Fibroblast of villous mesenchyme (primary cell): ENCODE data around the gene PPP6R2. TPM values are rescaled to one million over a fixed set of nuclear protein-coding genes. Genes with fewer than 3 reads are reported as not detected.

Experiments used
- DNase-seq: peaks from one replicate; pipeline ENCODE4 v3.0.0-alpha.2; 2010; ENCODE audit warnings: low read depth
- H3K4me3 ChIP-seq: 2 replicates; pipeline ENCODE4 v1.5.1; 2011; ENCODE audit warnings: low read depth, mild to moderate bottlenecking, low read length
- CTCF ChIP-seq: IDR thresholded peaks from 2 replicates; pipeline ENCODE4 v1.5.1; 2012; ENCODE audit warnings: low read depth, mild to moderate bottlenecking, low read length; ENCODE audit not compliant: insufficient read depth
- total RNA-seq: library from RNA; depleted of rRNA; stranded (reverse); fragments of >200 nt; gene quantifications from 2 replicates; pipeline ENCODE4 v1.2.3, GENCODE V29; 2012

The PPP6R2 gene
- total RNA-seq, 1 donor = 54.0 TPM

DNA sequence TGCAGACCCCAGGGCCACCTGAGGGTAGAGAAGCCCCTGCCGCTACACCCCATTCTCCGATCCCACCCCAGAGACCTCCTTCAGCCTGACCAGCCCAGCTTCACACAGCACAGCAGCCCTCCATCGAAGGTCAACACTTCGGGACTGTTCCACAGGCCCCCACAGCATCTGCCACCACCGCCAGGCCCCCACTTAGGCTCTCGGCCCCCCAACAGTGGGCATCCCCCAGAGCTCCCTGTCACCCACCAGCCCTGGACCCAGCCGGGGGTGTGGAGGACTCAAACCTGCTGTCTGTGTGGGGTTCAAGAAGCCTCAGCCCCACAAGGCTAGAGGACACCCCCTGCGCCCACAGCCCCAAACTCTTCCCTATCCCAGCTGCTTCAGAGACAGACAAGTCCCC, 125.5 kb downstream of the PPP6R2 start:
- H3K4me3 ChIP-seq = no peak overlapping the region
- no peak for DNase-seq
- TF ChIP-seq CTCF = no peak

- DNase-seq = peak; percentile 31
- TF ChIP-seq CTCF = no peak
Measured at GRCh38 chr22:50469377-50470305, 126.5 kb downstream of the PPP6R2 start.

DNA sequence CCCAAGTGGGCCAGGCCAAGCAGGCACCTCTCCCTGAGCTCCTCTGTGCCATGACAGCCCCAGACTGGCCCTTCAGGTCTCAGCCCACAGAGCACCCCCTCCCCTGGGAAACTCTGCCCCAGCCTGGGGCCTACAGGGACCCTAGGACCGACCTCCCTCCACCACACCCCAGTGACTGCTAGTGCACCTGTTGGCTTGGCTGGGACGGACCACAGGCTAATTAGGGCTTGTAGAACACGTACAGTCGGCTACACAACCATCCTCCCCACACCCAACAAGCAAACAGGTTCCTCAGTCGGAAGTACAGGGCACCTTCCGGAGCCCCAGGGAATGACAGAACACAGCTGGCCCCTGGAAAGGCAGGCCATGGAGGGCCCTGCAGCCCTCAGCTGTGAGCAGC, 127.4 kb downstream of the PPP6R2 start:
- TF ChIP-seq CTCF = no peak
- H3K4me3 ChIP-seq = no peak overlapping the region
- no peak for DNase-seq

More at GRCh38 chr22:50469377-50470305, 126.5 kb downstream of the PPP6R2 start:
- H3K4me3 ChIP-seq = no peak overlapping the region

- TF ChIP-seq CTCF = no peak
- H3K4me3 ChIP-seq = no peak overlapping the region
- DNase-seq = no peak
Measured at GRCh38 chr22:50471197-50471847, 128.2 kb downstream of the PPP6R2 start.

DNA sequence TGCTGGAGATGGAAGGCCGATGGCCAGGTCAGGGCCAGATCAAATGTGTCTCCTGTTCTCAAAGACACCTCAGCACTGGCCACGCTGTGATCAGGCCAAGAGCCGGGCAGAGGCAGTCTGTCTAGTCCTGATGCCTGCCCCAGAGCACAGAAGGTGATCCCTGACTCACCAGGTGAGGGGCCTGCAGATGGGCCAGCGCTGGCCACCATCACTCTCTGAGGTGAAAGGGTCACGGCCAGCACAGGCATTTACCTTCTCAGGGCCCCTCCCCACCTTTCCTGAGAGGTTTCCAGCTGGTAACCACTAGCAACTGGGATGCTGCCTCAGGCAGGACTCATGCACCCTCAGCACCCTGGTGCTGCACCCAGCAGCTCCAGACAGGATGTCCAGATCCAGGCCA, 128.8 kb downstream of the PPP6R2 start:
- no peak for TF ChIP-seq CTCF
- DNase-seq = no peak

DNA sequence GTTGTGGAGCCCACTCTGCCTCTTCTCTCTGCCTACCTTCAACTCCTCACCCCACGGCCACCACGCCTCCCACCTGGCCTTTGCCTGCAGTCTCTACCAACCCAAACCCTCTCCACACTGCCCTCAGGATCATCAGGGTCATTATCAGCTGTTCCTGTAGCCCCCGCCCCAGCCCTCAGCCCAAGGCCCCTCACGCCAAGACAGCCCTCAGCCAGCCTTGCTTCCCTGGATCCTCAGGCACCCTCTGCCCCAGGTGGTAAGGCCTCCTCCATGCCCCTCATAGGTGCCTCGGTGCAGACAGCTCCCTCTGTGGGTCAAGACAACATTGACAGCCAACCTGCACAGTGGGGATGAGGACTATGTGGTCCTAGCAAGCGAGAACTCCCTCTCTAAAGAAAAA, 130.0 kb downstream of the PPP6R2 start:
- peak; percentile 28 for TF ChIP-seq CTCF

More for the DNA sequence above, 128.8 kb downstream of the PPP6R2 start:
- H3K4me3 ChIP-seq = no peak overlapping the region

More for the DNA sequence above, 130.0 kb downstream of the PPP6R2 start:
- H3K4me3 ChIP-seq = no peak overlapping the region
- no peak for DNase-seq
